Measurements from ENCODE around the gene ZNRF3.

The ZNRF3 gene

DNA sequence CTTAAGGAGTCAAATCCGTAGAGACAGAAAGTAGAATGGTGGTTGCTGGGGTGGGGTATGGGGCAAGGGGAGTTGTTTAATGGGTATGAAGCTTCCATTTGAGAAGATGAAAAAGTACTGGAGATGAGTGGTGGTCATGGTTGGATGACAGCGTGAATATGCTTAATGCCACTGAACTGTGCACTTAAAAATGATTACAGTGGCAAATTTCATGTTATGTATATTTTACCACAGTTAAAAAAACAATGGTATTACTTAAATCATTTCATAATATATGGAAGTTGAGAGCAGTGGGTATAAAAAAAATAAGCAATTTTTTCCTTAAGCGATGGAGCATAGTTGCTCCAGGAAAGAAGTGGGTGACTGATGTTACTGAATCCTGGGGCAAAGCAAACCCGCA lies 111.2 kb downstream of the ZNRF3 start:
- TF ChIP-seq, protein P1, sequence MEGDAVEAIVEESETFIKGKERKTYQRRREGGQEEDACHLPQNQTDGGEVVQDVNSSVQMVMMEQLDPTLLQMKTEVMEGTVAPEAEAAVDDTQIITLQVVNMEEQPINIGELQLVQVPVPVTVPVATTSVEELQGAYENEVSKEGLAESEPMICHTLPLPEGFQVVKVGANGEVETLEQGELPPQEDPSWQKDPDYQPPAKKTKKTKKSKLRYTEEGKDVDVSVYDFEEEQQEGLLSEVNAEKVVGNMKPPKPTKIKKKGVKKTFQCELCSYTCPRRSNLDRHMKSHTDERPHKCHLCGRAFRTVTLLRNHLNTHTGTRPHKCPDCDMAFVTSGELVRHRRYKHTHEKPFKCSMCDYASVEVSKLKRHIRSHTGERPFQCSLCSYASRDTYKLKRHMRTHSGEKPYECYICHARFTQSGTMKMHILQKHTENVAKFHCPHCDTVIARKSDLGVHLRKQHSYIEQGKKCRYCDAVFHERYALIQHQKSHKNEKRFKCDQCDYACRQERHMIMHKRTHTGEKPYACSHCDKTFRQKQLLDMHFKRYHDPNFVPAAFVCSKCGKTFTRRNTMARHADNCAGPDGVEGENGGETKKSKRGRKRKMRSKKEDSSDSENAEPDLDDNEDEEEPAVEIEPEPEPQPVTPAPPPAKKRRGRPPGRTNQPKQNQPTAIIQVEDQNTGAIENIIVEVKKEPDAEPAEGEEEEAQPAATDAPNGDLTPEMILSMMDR (IDR thresholded peaks at IDR 0.05; ENCODE audit: low read depth, low read length): no peak
- DNase-seq (ENCODE audit: low read depth in 2 of 2): no peak
- no peak overlapping the region for H3K4me3 ChIP-seq (replicated peaks in 1 of 2; ENCODE audit: low read depth in 2 of 2, low read length in 2 of 2)

DNA sequence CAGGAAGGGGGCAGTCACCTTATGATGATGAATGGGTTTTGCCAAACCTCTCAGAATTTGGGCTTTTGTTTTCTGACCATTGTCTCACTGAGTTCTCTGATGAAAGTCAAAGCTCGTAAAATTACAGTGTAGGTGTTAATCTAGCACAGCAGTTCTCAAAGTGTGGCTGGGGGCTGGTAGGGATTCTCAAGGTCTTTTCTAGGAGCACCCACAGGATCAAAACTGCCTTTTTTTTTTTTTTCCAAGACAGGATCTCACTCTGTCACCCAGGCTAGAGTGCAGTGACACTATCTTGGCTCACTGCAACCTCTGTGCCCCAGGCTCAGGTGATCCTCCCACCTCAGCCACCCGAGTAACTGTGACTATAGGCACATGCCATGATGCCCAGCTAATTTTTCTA lies 112.2 kb downstream of the ZNRF3 start:
- TF ChIP-seq, protein P1 (IDR thresholded peaks at IDR 0.05; ENCODE audit: low read depth, low read length): no peak
- no peak overlapping the region for H3K4me3 ChIP-seq (replicated peaks in 1 of 2; ENCODE audit: low read depth in 2 of 2, low read length in 2 of 2)
- no peak for DNase-seq (ENCODE audit: low read depth in 2 of 2)

DNA sequence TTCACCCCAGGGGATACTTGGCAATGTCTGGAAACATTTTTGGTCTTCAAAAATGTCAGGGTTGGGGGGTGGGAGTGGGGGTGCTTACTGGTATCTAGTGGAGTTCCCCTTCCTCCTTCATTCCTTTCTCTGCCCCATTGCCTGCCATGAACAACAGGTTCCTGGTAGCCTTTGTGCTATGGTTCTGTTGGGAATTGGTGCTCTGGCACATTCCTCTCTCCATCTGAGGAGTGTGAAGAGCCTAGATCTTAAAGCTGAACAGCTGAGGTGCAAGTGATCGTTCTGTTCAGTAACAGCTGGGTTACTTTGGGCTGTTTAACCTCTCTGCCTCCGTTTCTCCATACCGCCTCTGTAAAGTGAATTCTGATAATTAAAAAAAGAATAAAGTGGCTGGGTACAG lies 114.0 kb downstream of the ZNRF3 start:
- TF ChIP-seq, protein P1 (IDR thresholded peaks at IDR 0.05; ENCODE audit: low read depth, low read length): no peak
- no peak overlapping the region for H3K4me3 ChIP-seq (replicated peaks in 1 of 2; ENCODE audit: low read depth in 2 of 2, low read length in 2 of 2)
- no peak for DNase-seq (ENCODE audit: low read depth in 2 of 2)

DNA sequence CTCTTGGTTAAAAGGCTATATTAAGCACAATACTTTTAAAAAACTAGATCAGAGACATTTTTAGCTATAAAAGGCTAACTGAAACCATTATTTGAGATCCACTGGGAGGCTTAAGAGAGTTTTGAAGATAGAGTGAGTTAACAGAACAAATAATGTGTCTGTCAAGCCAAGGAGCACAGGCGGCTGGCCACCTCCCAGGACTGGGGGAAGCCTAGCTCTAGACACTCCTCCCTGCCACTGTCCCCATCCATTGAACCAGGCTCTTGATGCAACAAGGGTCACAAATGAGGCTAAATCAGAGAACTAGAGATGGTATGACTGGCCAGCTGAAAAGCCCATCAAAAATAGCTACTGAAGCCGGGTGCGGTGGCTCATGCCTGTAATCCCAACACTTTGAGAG lies 115.3 kb downstream of the ZNRF3 start:
- TF ChIP-seq, protein P1 (IDR thresholded peaks at IDR 0.05; ENCODE audit: low read depth, low read length): no peak
- no peak overlapping the region for H3K4me3 ChIP-seq (replicated peaks in 1 of 2; ENCODE audit: low read depth in 2 of 2, low read length in 2 of 2)
- DNase-seq (ENCODE audit: low read depth in 2 of 2): no peak

DNA sequence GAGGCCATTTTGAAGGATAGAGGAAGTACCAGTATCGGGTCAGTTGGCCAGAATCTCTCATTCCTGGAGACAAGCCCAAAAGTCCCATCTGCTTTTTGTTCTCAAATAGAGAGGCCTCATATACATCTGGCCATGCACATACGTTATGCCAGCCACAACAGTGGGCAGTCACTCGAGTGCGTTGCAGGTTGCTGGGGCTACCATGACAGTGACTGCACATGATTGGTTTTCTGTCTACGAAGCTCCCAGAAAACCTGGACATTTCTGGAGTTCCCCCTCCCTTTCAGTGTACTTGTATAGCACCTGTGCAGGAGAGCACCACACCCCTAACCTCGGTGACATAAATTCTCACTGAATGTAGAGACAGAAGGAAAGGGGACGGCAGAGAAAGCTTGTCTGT lies 116.1 kb downstream of the ZNRF3 start:
- H3K4me3 ChIP-seq (replicated peaks in 1 of 2; ENCODE audit: low read depth in 2 of 2, low read length in 2 of 2): no peak overlapping the region
- TF ChIP-seq, protein P1 (IDR thresholded peaks at IDR 0.05; ENCODE audit: low read depth, low read length): no peak
- no peak for DNase-seq (ENCODE audit: low read depth in 2 of 2)

DNA sequence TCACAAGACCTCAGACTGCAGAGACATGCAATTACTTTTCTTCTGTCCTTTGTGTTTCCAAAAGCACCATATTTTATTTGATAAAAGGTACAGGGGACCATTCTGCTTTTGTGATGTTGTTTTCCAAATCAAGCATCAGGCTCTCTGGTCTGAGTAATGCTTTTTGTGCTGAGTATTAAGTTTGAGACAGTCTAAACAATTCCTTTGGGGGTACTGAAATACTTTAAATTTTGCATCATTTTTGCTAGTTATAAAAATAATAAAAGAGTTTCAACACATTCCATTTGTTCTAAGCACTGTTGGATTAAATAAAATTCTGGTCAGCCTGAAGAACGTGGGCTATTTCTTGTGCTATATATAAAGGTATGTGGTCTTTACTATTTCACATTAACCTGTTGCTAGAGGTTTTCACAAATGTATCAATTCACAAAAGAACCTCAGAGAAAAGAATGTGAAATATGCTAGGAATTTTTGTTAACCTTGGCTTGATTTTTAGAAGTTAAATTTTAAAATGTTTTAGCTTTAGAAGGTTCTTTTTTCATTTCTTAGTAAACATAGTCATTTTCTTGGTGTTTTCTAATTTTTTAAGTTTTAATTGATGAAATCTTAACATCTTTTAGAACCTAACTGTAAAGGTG lies 116.7 kb downstream of the ZNRF3 start:
- peak in 1 of 2 donors; percentile 29 for DNase-seq (ENCODE audit: low read depth in 2 of 2)
- TF ChIP-seq, protein P1 (IDR thresholded peaks at IDR 0.05; ENCODE audit: low read depth, low read length): no peak
- H3K4me3 ChIP-seq (replicated peaks in 1 of 2; ENCODE audit: low read depth in 2 of 2, low read length in 2 of 2): no peak overlapping the region

DNA sequence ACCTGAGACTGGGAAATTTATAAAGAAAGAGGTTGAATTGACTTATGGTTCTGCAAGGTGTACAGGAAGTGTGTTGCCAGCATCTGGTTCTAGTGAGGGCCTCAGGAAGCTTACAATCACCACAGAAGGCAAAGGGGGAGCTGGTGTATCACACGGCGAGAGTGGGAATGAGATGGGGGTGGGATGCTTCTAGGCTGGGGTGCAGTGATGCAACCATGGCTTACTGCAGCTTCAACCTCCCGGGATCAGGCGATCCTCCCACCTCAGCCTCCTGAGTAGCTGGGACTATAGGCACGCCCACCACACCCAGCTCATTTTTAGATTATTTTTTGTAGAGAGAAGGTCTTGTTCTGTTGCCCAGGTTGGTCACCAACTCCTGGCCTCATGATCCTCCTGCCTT lies 117.3 kb downstream of the ZNRF3 start:
- no peak overlapping the region for H3K4me3 ChIP-seq (replicated peaks in 1 of 2; ENCODE audit: low read depth in 2 of 2, low read length in 2 of 2)
- TF ChIP-seq, protein P1 (IDR thresholded peaks at IDR 0.05; ENCODE audit: low read depth, low read length): no peak
- DNase-seq (ENCODE audit: low read depth in 2 of 2): no peak

Measured in cardiac fibroblast (primary cell).